MM.1S (cell line): ENCODE measurements around the gene UBE2A.

Experiments used
- DNase-seq: peaks from one replicate; pipeline ENCODE4 v3.0.0-alpha.2; 2015
- H2AFZ ChIP-seq: fragments of 300-600 bp; sonication (generic); 2 replicates; pipeline ENCODE4 v1.6.0; 2016; ENCODE audit warnings: antibody characterized with exemption, low read length
- H3F3A ChIP-seq: fragments of 300-600 bp; sonication (generic); 2 replicates; pipeline ENCODE4 v1.6.1; 2016; ENCODE audit warnings: mild to moderate bottlenecking, antibody characterized with exemption, low read length, moderate library complexity, mixed read lengths; ENCODE audit not compliant: insufficient read depth
- H3K27ac ChIP-seq: fragments of 300-600 bp; sonication (generic); 2 replicates; pipeline ENCODE4 v1.5.1; 2016; ENCODE audit warnings: mild to moderate bottlenecking, low read length
- H3K27me3 ChIP-seq: fragments of 300-600 bp; sonication (generic); replicated peaks from 2 replicates; pipeline ENCODE4 v1.6.0; 2016; ENCODE audit warnings: low read length; ENCODE audit not compliant: insufficient read depth
- H3K36me3 ChIP-seq: fragments of 300-600 bp; sonication (generic); replicated peaks from 2 replicates; pipeline ENCODE4 v1.6.1; 2016; ENCODE audit warnings: mild to moderate bottlenecking, low read length, mixed read lengths; ENCODE audit not compliant: insufficient read depth
- H3K4me1 ChIP-seq: fragments of 300-600 bp; sonication (generic); 2 replicates; pipeline ENCODE4 v1.6.1; 2016; ENCODE audit warnings: low read length, mixed read lengths
- H3K4me2 ChIP-seq: fragments of 300-600 bp; sonication (generic); 2 replicates; pipeline ENCODE4 v1.6.0; 2016; ENCODE audit warnings: low read depth, low read length
- H3K4me3 ChIP-seq: fragments of 300-600 bp; sonication (generic); 2 replicates; pipeline ENCODE4 v1.5.1; 2016; ENCODE audit warnings: low read length, mixed read lengths
- H3K79me2 ChIP-seq: fragments of 300-600 bp; sonication (generic); 2 replicates; pipeline ENCODE4 v1.6.1; 2016; ENCODE audit warnings: mixed run types, low read length, mixed read lengths
- H3K9ac ChIP-seq: fragments of 300-600 bp; sonication (generic); 2 replicates; pipeline ENCODE4 v1.6.1; 2016; ENCODE audit warnings: low read length, mixed read lengths
- H3K9me2 ChIP-seq: fragments of 300-600 bp; sonication (generic); replicated peaks from 2 replicates; pipeline ENCODE4 v1.6.1; 2016; ENCODE audit warnings: mild to moderate bottlenecking, low read length, mixed read lengths; ENCODE audit not compliant: insufficient read depth
- H3K9me3 ChIP-seq: fragments of 300-600 bp; sonication (generic); replicated peaks from 2 replicates; pipeline ENCODE4 v1.6.1; 2016; ENCODE audit warnings: mild to moderate bottlenecking, low read length, mixed read lengths; ENCODE audit not compliant: insufficient read depth
- H4K20me1 ChIP-seq: fragments of 300-600 bp; sonication (generic); 2 replicates; pipeline ENCODE4 v1.6.1; 2016; ENCODE audit warnings: mild to moderate bottlenecking, low read length, moderate library complexity, mixed read lengths; ENCODE audit not compliant: insufficient read depth
- EZH2 ChIP-seq: fragments of 300-600 bp; sonication (generic); optimal IDR thresholded peaks from 2 replicates; pipeline ENCODE3; 2017; ENCODE audit warnings: low read depth, mild to moderate bottlenecking, antibody characterized with exemption, low read length, mixed read lengths
- EZH2phosphoT487 ChIP-seq: fragments of 300-600 bp; sonication (generic); IDR thresholded peaks from 2 replicates; pipeline ENCODE4 v1.6.1; 2018; ENCODE audit warnings: antibody characterized with exemption, low read length
- TF ChIP-seq, protein P1 (sequence below): fragments of 300-600 bp; sonication (generic); IDR thresholded peaks from 2 replicates; pipeline ENCODE4 v1.5.1; 2016; ENCODE audit warnings: antibody characterized with exemption, low read length, mixed read lengths

Gene UBE2A

DNA sequence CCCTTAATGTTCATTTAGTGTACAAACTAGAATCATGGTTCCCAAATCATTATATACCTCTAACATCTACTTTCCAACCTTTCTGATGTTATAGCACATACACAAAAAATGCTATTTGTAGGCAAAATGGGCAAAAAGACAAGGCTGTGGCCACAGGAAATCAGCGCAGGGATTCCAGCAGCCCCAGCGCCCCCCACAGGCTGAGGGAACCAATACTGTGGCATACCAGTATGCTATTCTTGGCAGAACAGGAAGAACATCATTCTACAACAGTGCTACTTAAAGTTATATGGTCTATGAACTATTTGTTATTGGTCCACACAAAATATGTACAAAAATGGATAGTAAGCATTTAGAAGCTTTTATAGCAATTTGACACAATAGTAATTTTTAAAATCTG is 34.5 kb upstream of the UBE2A start:
- TF ChIP-seq, protein P1, sequence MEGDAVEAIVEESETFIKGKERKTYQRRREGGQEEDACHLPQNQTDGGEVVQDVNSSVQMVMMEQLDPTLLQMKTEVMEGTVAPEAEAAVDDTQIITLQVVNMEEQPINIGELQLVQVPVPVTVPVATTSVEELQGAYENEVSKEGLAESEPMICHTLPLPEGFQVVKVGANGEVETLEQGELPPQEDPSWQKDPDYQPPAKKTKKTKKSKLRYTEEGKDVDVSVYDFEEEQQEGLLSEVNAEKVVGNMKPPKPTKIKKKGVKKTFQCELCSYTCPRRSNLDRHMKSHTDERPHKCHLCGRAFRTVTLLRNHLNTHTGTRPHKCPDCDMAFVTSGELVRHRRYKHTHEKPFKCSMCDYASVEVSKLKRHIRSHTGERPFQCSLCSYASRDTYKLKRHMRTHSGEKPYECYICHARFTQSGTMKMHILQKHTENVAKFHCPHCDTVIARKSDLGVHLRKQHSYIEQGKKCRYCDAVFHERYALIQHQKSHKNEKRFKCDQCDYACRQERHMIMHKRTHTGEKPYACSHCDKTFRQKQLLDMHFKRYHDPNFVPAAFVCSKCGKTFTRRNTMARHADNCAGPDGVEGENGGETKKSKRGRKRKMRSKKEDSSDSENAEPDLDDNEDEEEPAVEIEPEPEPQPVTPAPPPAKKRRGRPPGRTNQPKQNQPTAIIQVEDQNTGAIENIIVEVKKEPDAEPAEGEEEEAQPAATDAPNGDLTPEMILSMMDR = no peak
- TF ChIP-seq EZH2phosphoT487 (no peak), EZH2 (no peak)

GRCh38 chrX:119541188-119541587 is 33.2 kb upstream of the UBE2A start:
- Histone ChIP-seq H4K20me1 (no peaks in the 10 kb centered on the region), H3K27ac (no peak overlapping the region), H3K27me3 (no peaks in the 10 kb centered on the region), H3F3A (no peaks in the 10 kb centered on the region), H3K4me3 (no peak overlapping the region), H3K4me1 (no peaks in the 10 kb centered on the region), H3K79me2 (no peaks in the 10 kb centered on the region), H3K9me2 (no peaks in the 10 kb centered on the region), H3K9me3 (no peaks in the 10 kb centered on the region), H3K36me3 (no peaks in the 10 kb centered on the region), H3K9ac (no peak overlapping the region), H2AFZ (no peak overlapping the region), H3K4me2 (no peak overlapping the region)
- no peak for DNase-seq
- TF ChIP-seq EZH2phosphoT487 (no peak), EZH2 (no peak)
- TF ChIP-seq, protein P1 = no peak

More for the DNA sequence above, 34.5 kb upstream of the UBE2A start:
- Histone ChIP-seq H3K27me3 (no peaks in the 10 kb centered on the region), H4K20me1 (no peaks in the 10 kb centered on the region), H3K4me3 (no peak overlapping the region), H3K4me1 (no peaks in the 10 kb centered on the region), H2AFZ (no peak overlapping the region), H3F3A (no peaks in the 10 kb centered on the region), H3K36me3 (no peaks in the 10 kb centered on the region), H3K9me3 (no peaks in the 10 kb centered on the region), H3K27ac (no peak overlapping the region), H3K9ac (no peak overlapping the region), H3K4me2 (no peak overlapping the region), H3K79me2 (no peaks in the 10 kb centered on the region), H3K9me2 (no peaks in the 10 kb centered on the region)
- no peak for DNase-seq

DNA sequence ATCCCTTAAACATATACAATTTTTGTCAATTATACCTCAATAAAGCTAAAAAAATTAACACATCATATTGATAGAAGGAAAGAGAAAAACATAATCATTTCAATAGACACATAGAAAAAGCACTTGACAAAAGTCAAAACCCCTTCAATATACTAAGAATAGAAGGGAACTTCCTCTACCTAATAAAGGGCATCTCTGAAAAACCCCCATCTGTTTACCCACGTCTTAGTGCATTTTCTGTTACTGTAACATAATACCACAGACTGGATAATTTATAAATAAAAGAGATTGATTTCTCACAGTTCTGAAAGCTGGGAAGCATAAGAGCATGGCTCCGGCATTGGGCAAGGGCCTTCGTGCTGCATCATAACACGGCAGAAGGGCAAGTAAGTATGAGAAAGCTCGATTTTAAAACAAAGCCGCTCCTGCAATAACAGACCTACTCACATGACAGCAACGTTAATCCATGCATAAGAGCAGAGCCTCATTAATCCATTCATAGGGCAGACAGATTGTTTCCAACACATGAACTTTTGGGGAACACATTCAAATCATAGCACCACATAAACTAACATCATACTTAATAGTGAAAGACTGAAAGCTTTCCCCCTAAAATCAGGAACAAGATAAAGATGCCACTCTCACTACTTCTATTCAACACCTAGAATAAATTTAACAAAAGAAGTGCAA is 24.9 kb upstream of the UBE2A start:
- Histone ChIP-seq H3K9ac (no peak overlapping the region), H3K4me3 (no peak overlapping the region), H3K4me1 (no peaks in the 10 kb centered on the region), H3K4me2 (no peak overlapping the region), H2AFZ (no peak overlapping the region), H3K9me2 (no peaks in the 10 kb centered on the region), H3K27me3 (no peaks in the 10 kb centered on the region), H3K27ac (no peak overlapping the region), H4K20me1 (no peaks in the 10 kb centered on the region), H3K9me3 (no peaks in the 10 kb centered on the region), H3K79me2 (peaks cover 21% of the 10 kb centered on the region), H3K36me3 (no peaks in the 10 kb centered on the region), H3F3A (no peaks in the 10 kb centered on the region)
- no peak for DNase-seq
- no peak for TF ChIP-seq EZH2phosphoT487
- no peak for TF ChIP-seq EZH2
- TF ChIP-seq, protein P1 = no peak
